SK-N-MC (cell line): ENCODE results near the gene DNAH6.
"Not testable (repeated sequence)": the region's sequence is repeated elsewhere in the genome, so short reads cannot be mapped to it uniquely, and the experiment has no call there.

Experiments used
- EZH2 ChIP-seq: fragments of 200-600 bp; sonication (generic); IDR thresholded peaks from one replicate; pipeline ENCODE4 v1.6.1; 2017; ENCODE audit warnings: antibody characterized with exemption
- POLR2AphosphoS5 ChIP-seq: IDR thresholded peaks from 2 replicates; pipeline ENCODE4 v1.6.1; 2012; ENCODE audit warnings: mild to moderate bottlenecking, low read depth, low read length, borderline replicate concordance

GRCh38 chr2:84511024-84511423 is 5.3 kb upstream of the DNAH6 start:
- not testable (repeated sequence) for TF ChIP-seq POLR2AphosphoS5, EZH2
